ENCODE results near the gene MROH2A.

The MROH2A gene

GRCh38 chr2:233775414-233775813, 2.7 kb upstream of the MROH2A start:
- TF ChIP-seq POLR2AphosphoS5 (IDR thresholded peaks at IDR 0.05; ENCODE audit: low read depth, low read length) (no peak), SIN3A (IDR thresholded peaks at IDR 0.05; ENCODE audit: borderline replicate concordance, insufficient read depth, low read length) (no peak), TAF1 (IDR thresholded peaks at IDR 0.05; ENCODE audit: borderline replicate concordance, insufficient read depth, low read length) (no peak), FOXP2 (optimal IDR thresholded peaks at IDR 0.05; ENCODE audit: borderline replicate concordance, extremely low read depth, extremely low read length, insufficient read depth) (no peak)
- TF ChIP-seq, protein P1, sequence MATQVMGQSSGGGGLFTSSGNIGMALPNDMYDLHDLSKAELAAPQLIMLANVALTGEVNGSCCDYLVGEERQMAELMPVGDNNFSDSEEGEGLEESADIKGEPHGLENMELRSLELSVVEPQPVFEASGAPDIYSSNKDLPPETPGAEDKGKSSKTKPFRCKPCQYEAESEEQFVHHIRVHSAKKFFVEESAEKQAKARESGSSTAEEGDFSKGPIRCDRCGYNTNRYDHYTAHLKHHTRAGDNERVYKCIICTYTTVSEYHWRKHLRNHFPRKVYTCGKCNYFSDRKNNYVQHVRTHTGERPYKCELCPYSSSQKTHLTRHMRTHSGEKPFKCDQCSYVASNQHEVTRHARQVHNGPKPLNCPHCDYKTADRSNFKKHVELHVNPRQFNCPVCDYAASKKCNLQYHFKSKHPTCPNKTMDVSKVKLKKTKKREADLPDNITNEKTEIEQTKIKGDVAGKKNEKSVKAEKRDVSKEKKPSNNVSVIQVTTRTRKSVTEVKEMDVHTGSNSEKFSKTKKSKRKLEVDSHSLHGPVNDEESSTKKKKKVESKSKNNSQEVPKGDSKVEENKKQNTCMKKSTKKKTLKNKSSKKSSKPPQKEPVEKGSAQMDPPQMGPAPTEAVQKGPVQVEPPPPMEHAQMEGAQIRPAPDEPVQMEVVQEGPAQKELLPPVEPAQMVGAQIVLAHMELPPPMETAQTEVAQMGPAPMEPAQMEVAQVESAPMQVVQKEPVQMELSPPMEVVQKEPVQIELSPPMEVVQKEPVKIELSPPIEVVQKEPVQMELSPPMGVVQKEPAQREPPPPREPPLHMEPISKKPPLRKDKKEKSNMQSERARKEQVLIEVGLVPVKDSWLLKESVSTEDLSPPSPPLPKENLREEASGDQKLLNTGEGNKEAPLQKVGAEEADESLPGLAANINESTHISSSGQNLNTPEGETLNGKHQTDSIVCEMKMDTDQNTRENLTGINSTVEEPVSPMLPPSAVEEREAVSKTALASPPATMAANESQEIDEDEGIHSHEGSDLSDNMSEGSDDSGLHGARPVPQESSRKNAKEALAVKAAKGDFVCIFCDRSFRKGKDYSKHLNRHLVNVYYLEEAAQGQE (IDR thresholded peaks at IDR 0.05; ENCODE audit: insufficient read depth in 1 of 2, low read depth in 2 of 2, low read length in 2 of 2): no peak

- TF ChIP-seq TAF1 (IDR thresholded peaks at IDR 0.05; ENCODE audit: borderline replicate concordance, insufficient read depth, low read length) (no peak), FOXP2 (optimal IDR thresholded peaks at IDR 0.05; ENCODE audit: borderline replicate concordance, extremely low read depth, extremely low read length, insufficient read depth) (no peak), SIN3A (IDR thresholded peaks at IDR 0.05; ENCODE audit: borderline replicate concordance, insufficient read depth, low read length) (no peak), POLR2AphosphoS5 (IDR thresholded peaks at IDR 0.05; ENCODE audit: low read depth, low read length) (no peak)
- TF ChIP-seq, protein P1 (IDR thresholded peaks at IDR 0.05; ENCODE audit: insufficient read depth in 1 of 2, low read depth in 2 of 2, low read length in 2 of 2): no peak
These were observed 1.6 kb downstream of the MROH2A start for GRCh38 chr2:233779722-233780121.

- TF ChIP-seq, protein P1 (IDR thresholded peaks at IDR 0.05; ENCODE audit: insufficient read depth in 1 of 2, low read depth in 2 of 2, low read length in 2 of 2): no peak
- TF ChIP-seq FOXP2 (optimal IDR thresholded peaks at IDR 0.05; ENCODE audit: borderline replicate concordance, extremely low read depth, extremely low read length, insufficient read depth) (no peak), POLR2AphosphoS5 (IDR thresholded peaks at IDR 0.05; ENCODE audit: low read depth, low read length) (no peak), TAF1 (IDR thresholded peaks at IDR 0.05; ENCODE audit: borderline replicate concordance, insufficient read depth, low read length) (no peak), SIN3A (IDR thresholded peaks at IDR 0.05; ENCODE audit: borderline replicate concordance, insufficient read depth, low read length) (no peak)
These were observed 2.6 kb downstream of the MROH2A start for GRCh38 chr2:233780771-233781170.

GRCh38 chr2:233789554-233789953, 11.4 kb downstream of the MROH2A start:
- TF ChIP-seq, protein P1 (IDR thresholded peaks at IDR 0.05; ENCODE audit: insufficient read depth in 1 of 2, low read depth in 2 of 2, low read length in 2 of 2): no peak
- TF ChIP-seq TAF1 (IDR thresholded peaks at IDR 0.05; ENCODE audit: borderline replicate concordance, insufficient read depth, low read length) (no peak), SIN3A (IDR thresholded peaks at IDR 0.05; ENCODE audit: borderline replicate concordance, insufficient read depth, low read length) (no peak), POLR2AphosphoS5 (IDR thresholded peaks at IDR 0.05; ENCODE audit: low read depth, low read length) (no peak), FOXP2 (optimal IDR thresholded peaks at IDR 0.05; ENCODE audit: borderline replicate concordance, extremely low read depth, extremely low read length, insufficient read depth) (no peak)
